GM23338 (cell line): ENCODE results near the gene DNAJC8. TPM values are rescaled to one million over a fixed set of nuclear protein-coding genes. Genes with fewer than 3 reads are reported as not detected.

Experiments used
- ATAC-seq: fragments of 200-7000 bp; cut with Tn5 transposase; 3 replicates; pipeline ENCODE4 v1.9.1; 2020
- DNase-seq: peaks from one replicate; pipeline ENCODE4 v3.0.0-alpha.2; 2015; ENCODE audit warnings: low spot score
- H2AFZ ChIP-seq: fragments of 200-600 bp; sonication (generic); 2 replicates; pipeline ENCODE4 v1.8.0; 2016; ENCODE audit warnings: antibody characterized with exemption, mild to moderate bottlenecking, moderate library complexity
- H3F3A ChIP-seq: fragments of 200-600 bp; sonication (generic); replicated peaks from 2 replicates; pipeline ENCODE4 v1.8.0; 2017; ENCODE audit warnings: antibody characterized with exemption, mixed run types, low read depth
- H3K27ac ChIP-seq: fragments of 200-600 bp; sonication (generic); 2 replicates; pipeline ENCODE4 v1.6.1; 2016; ENCODE audit warnings: low read depth
- H3K27me3 ChIP-seq: fragments of 200-600 bp; sonication (generic); 2 replicates; pipeline ENCODE4 v1.8.0; 2016; ENCODE audit warnings: mild to moderate bottlenecking, mixed run types, moderate library complexity; ENCODE audit not compliant: insufficient read depth
- H3K36me3 ChIP-seq: fragments of 200-600 bp; sonication (generic); 2 replicates; pipeline ENCODE4 v1.8.0; 2016; ENCODE audit warnings: mild to moderate bottlenecking; ENCODE audit not compliant: insufficient read depth
- H3K4me1 ChIP-seq: fragments of 200-600 bp; sonication (generic); 2 replicates; pipeline ENCODE4 v1.8.0; 2016; ENCODE audit warnings: mild to moderate bottlenecking, moderate library complexity; ENCODE audit not compliant: insufficient read depth
- H3K4me2 ChIP-seq: fragments of 200-600 bp; sonication (generic); 2 replicates; pipeline ENCODE4 v1.7.1; 2017; ENCODE audit warnings: mixed run types
- H3K4me3 ChIP-seq: fragments of 200-600 bp; sonication (generic); 2 replicates; pipeline ENCODE4 v1.6.1; 2016; ENCODE audit warnings: mixed run types
- H3K79me2 ChIP-seq: fragments of 200-600 bp; sonication (generic); replicated peaks from 2 replicates; pipeline ENCODE4 v1.8.0; 2017; ENCODE audit warnings: mild to moderate bottlenecking; ENCODE audit not compliant: insufficient read depth
- H3K9me2 ChIP-seq: fragments of 200-600 bp; sonication (generic); 2 replicates; pipeline ENCODE4 v1.8.0; 2017; ENCODE audit not compliant: insufficient read depth
- H4K20me1 ChIP-seq: fragments of 200-600 bp; sonication (generic); replicated peaks from 2 replicates; pipeline ENCODE4 v1.8.0; 2017; ENCODE audit warnings: mild to moderate bottlenecking; ENCODE audit not compliant: insufficient read depth
- H3K27ac Mint-ChIP-seq: 2 replicates; pipeline ENCODE4 v1.8.0; 2020; ENCODE audit warnings: inconsistent platforms, mild to moderate bottlenecking, moderate library complexity, mixed read lengths
- H3K27me3 Mint-ChIP-seq: 3 replicates; pipeline ENCODE4 v1.8.0; 2022; ENCODE audit warnings: low read depth, mild to moderate bottlenecking, moderate library complexity, mixed read lengths, inconsistent platforms; ENCODE audit not compliant: insufficient read depth, poor library complexity
- H3K36me3 Mint-ChIP-seq: 3 replicates; pipeline ENCODE4 v1.8.0; 2021; ENCODE audit warnings: low read depth, mild to moderate bottlenecking, inconsistent platforms, moderate library complexity, mixed read lengths
- H3K4me1 Mint-ChIP-seq: 3 replicates; pipeline ENCODE4 v1.8.0; 2020; ENCODE audit warnings: mild to moderate bottlenecking, inconsistent platforms, mixed read lengths
- H3K4me3 Mint-ChIP-seq: 3 replicates; pipeline ENCODE4 v1.8.0; 2021; ENCODE audit warnings: moderate library complexity, mild to moderate bottlenecking, inconsistent platforms, mixed read lengths
- H3K9me3 Mint-ChIP-seq: 3 replicates; pipeline ENCODE4 v1.8.0; 2020; ENCODE audit warnings: moderate library complexity, mild to moderate bottlenecking, inconsistent platforms, mixed read lengths
- CREB1 ChIP-seq: fragments of 250-450 bp; sonication (Bioruptor Pico); IDR thresholded peaks from 2 replicates; pipeline ENCODE4 v1.5.0; 2020; ENCODE audit warnings: low read depth, mild to moderate bottlenecking, moderate library complexity
- CTCF ChIP-seq, 2 experiments: fragments of 200-600 bp in 1 of 2; sonication (generic) in 1 of 2; conservative IDR thresholded peaks; 2 replicates each; pipeline versions ENCODE4 v1.5.1 to v1.6.1; 2016 to 2017; ENCODE audit warnings: antibody characterized with exemption in 2 of 2, low read depth in 2 of 2, mild to moderate bottlenecking in 2 of 2, moderate library complexity in 1 of 2
- ETS1 ChIP-seq: IDR thresholded peaks from 2 replicates; pipeline ENCODE4 v1.6.1; 2016; ENCODE audit warnings: antibody characterized with exemption
- EZH2 ChIP-seq: fragments of 200-600 bp; sonication (generic); IDR thresholded peaks from one replicate; pipeline ENCODE4 v1.8.0; 2017; ENCODE audit warnings: antibody characterized with exemption, mild to moderate bottlenecking, low read depth; ENCODE audit not compliant: unreplicated experiment
- EZH2phosphoT487 ChIP-seq: fragments of 200-600 bp; sonication (generic); IDR thresholded peaks from one replicate; pipeline ENCODE4 v1.8.1; 2018; ENCODE audit warnings: antibody characterized with exemption; ENCODE audit not compliant: unreplicated experiment
- JUNB ChIP-seq: IDR thresholded peaks from one replicate; pipeline ENCODE4 v1.6.1; 2016; ENCODE audit warnings: antibody characterized with exemption; ENCODE audit not compliant: unreplicated experiment
- NANOG ChIP-seq: IDR thresholded peaks from 2 replicates; pipeline ENCODE4 v1.6.1; 2016; ENCODE audit warnings: antibody characterized with exemption, borderline replicate concordance
- POLR2AphosphoS5 ChIP-seq: IDR thresholded peaks from 2 replicates; pipeline ENCODE4 v1.6.1; 2016; ENCODE audit warnings: antibody characterized with exemption, low read depth
- REST ChIP-seq: IDR thresholded peaks from one replicate; pipeline ENCODE4 v1.6.1; 2018; ENCODE audit warnings: antibody characterized with exemption; ENCODE audit not compliant: unreplicated experiment
- STAT1 ChIP-seq: IDR thresholded peaks from one replicate; pipeline ENCODE4 v1.6.1; 2016; ENCODE audit warnings: antibody characterized with exemption; ENCODE audit not compliant: unreplicated experiment
- ZNF114 ChIP-seq: fragments of 250-450 bp; sonication (Bioruptor Pico); IDR thresholded peaks from 2 replicates; pipeline ENCODE4 v1.5.0; 2020; ENCODE audit warnings: mild to moderate bottlenecking, moderate library complexity
- ZNF331 ChIP-seq: fragments of 250-450 bp; sonication (Bioruptor Pico); IDR thresholded peaks from 2 replicates; pipeline ENCODE4 v1.5.0; 2020; ENCODE audit warnings: low read depth, mild to moderate bottlenecking, moderate library complexity
- ZNF462 ChIP-seq: fragments of 250-450 bp; sonication (Bioruptor Pico); IDR thresholded peaks from 2 replicates; pipeline ENCODE4 v1.5.0; 2020; ENCODE audit warnings: mild to moderate bottlenecking, moderate library complexity
- polyA plus RNA-seq: library from polyadenylated mRNA; unstranded; fragments of >200 nt; fragmentation: Nextera tagmentation; extraction: Ambion mirVana; gene quantifications from 2 replicates; pipeline ENCODE4 v1.2.1, GENCODE V29; 2016
- total RNA-seq: library from RNA; depleted of rRNA; stranded (reverse); fragments of >200 nt; shearing (Covaris generic); gene quantifications from 2 replicates; pipeline ENCODE4 v1.2.3, GENCODE V29; 2014

Gene DNAJC8
- total and polyA plus RNA-seq, 2 experiments from 2014 or later: 67.3 to 210 TPM

- Histone ChIP-seq H3F3A (no peaks in the 10 kb centered on the region), H3K27ac (peak overlapping the region; percentile 55; the same call in 1 of the 2 replicates)
These were observed 41.7 kb downstream of the DNAJC8 start for GRCh38 chr1:28190996-28191645.

More at GRCh38 chr1:28190996-28191645, 41.7 kb downstream of the DNAJC8 start:
- Mint-ChIP-seq H3K4me1 (peaks cover 12% of the 10 kb centered on the region), H3K4me3 (no peak overlapping the region), H3K9me3 (no peaks in the 10 kb centered on the region; the same call in 2 of the 3 replicates), H3K36me3 (no peaks in the 10 kb centered on the region), H3K27ac (peak overlapping the region; percentile 49; the same call in 1 of the 2 replicates), H3K27me3 (peaks cover 8% of the 10 kb centered on the region)
- Histone ChIP-seq H3K4me3 (no peak overlapping the region), H3K4me1 (peaks cover 14% of the 10 kb centered on the region), H3K4me2 (no peak overlapping the region), H2AFZ (no peak overlapping the region; the same call in 1 of the 2 replicates), H4K20me1 (no peaks in the 10 kb centered on the region), H3K36me3 (no peaks in the 10 kb centered on the region), H3K79me2 (no peaks in the 10 kb centered on the region), H3K27me3 (no peaks in the 10 kb centered on the region), H3K9me2 (no peaks in the 10 kb centered on the region)
- ATAC-seq: no peak; the same call in 1 of the 3 replicates
- TF ChIP-seq STAT1: no peak
- TF ChIP-seq ZNF114 (CRISPR knock-in tag): no peak
- no peak for TF ChIP-seq EZH2
- no peak for TF ChIP-seq REST
- TF ChIP-seq ETS1: no peak
- no peak for TF ChIP-seq ZNF331 (CRISPR knock-in tag)
- no peak for TF ChIP-seq NANOG
- TF ChIP-seq EZH2phosphoT487: no peak
- no peak for TF ChIP-seq POLR2AphosphoS5
- TF ChIP-seq JUNB: no peak
- TF ChIP-seq ZNF462 (CRISPR knock-in tag): no peak
- TF ChIP-seq CREB1 (CRISPR knock-in tag): no peak
- no peak for TF ChIP-seq CTCF (conservative IDR thresholded peaks at IDR 0.05; ENCODE audit: low read depth in 2 of 2)
- no peak for DNase-seq
